WTC11 (cell line): Measurements from ENCODE around the gene ATP5F1A.

Source experiments
- CREB1 ChIP-seq: sonication (generic); formaldehyde crosslinking; IDR thresholded peaks from 2 replicates; pipeline ENCODE4 v1.8.0; 2023; ENCODE audit warnings: mild to moderate bottlenecking, missing genetic modification reagents
- CREM ChIP-seq: sonication (generic); formaldehyde crosslinking; IDR thresholded peaks from 2 replicates; pipeline ENCODE4 v1.8.1; 2022; ENCODE audit warnings: mild to moderate bottlenecking, missing genetic modification reagents, moderate library complexity
- CTCF ChIP-seq: fragments of 200-600 bp; IDR thresholded peaks from 2 replicates; pipeline ENCODE4 v1.8.0; 2022; ENCODE audit warnings: antibody characterized with exemption
- MAX ChIP-seq: sonication (generic); formaldehyde crosslinking; IDR thresholded peaks from 2 replicates; pipeline ENCODE4 v1.8.0; 2022; ENCODE audit warnings: mild to moderate bottlenecking, missing genetic modification reagents
- MLX ChIP-seq: sonication (generic); formaldehyde crosslinking; IDR thresholded peaks from 2 replicates; pipeline ENCODE4 v1.8.1; 2023; ENCODE audit warnings: mild to moderate bottlenecking, missing genetic modification reagents, moderate library complexity
- NR3C1 ChIP-seq: sonication (generic); formaldehyde crosslinking; conservative IDR thresholded peaks from 2 replicates; pipeline ENCODE4 v1.8.1; 2023; ENCODE audit warnings: low read depth, mild to moderate bottlenecking, missing genetic modification reagents
- SP1 ChIP-seq: sonication (generic); formaldehyde crosslinking; conservative IDR thresholded peaks from 2 replicates; pipeline ENCODE4 v1.8.1; 2022; ENCODE audit warnings: missing genetic modification reagents
- ZNF281 ChIP-seq: sonication (generic); formaldehyde crosslinking; IDR thresholded peaks from 2 replicates; pipeline ENCODE4 v1.8.0; 2023; ENCODE audit warnings: mild to moderate bottlenecking, missing genetic modification reagents
- ZNF416 ChIP-seq: fragments of 250-450 bp; sonication (Bioruptor Pico); IDR thresholded peaks from 2 replicates; pipeline ENCODE4 v1.9.0; 2021; ENCODE audit warnings: mild to moderate bottlenecking, inconsistent platforms

GRCh38 chr18:46050268-46050667 lies 47.8 kb downstream of the ATP5F1A start:
- TF ChIP-seq MAX (CRISPR knock-in tag) (no peak), CTCF (no peak), ZNF416 (no peak), SP1 (CRISPR knock-in tag) (no peak), CREM (CRISPR knock-in tag) (no peak), CREB1 (CRISPR knock-in tag) (no peak), MLX (CRISPR knock-in tag) (no peak), ZNF281 (CRISPR knock-in tag) (no peak), NR3C1 (CRISPR knock-in tag) (no peak)
